NK-92 (cell line): ENCODE results near the gene UBE2I.
"Not testable (repeated sequence)": the region's sequence is repeated elsewhere in the genome, so short reads cannot be mapped to it uniquely, and the experiment has no call there.

Source experiments
- DNase-seq: peaks from one replicate; lab custom pipeline; 2025; ENCODE audit not compliant: unreplicated experiment; lab: John Stamatoyannopoulos, UW

Gene UBE2I

GRCh38 chr16:1292208-1292607 is 17.2 kb upstream of the UBE2I start:
- not testable (repeated sequence) for DNase-seq

GRCh38 chr16:1292808-1293207 is 16.6 kb upstream of the UBE2I start:
- not testable (repeated sequence) for DNase-seq

GRCh38 chr16:1293921-1294656 is 15.3 kb upstream of the UBE2I start:
- DNase-seq = no peak

- DNase-seq = no peak
Measured at GRCh38 chr16:1295465-1295864, 14.0 kb upstream of the UBE2I start.

GRCh38 chr16:1296688-1297017 is 12.8 kb upstream of the UBE2I start:
- not testable (repeated sequence) for DNase-seq

- DNase-seq = no peak
Measured at GRCh38 chr16:1297018-1297696, 12.3 kb upstream of the UBE2I start.

- DNase-seq = no peak
Measured at GRCh38 chr16:1298406-1298805, 11.0 kb upstream of the UBE2I start.

GRCh38 chr16:1299012-1299867 is 10.2 kb upstream of the UBE2I start:
- no peak for DNase-seq

- no peak for DNase-seq
Measured at GRCh38 chr16:1299868-1300203, 9.6 kb upstream of the UBE2I start.

- DNase-seq = no peak
Measured at GRCh38 chr16:1300664-1301476, 8.6 kb upstream of the UBE2I start.

GRCh38 chr16:1301562-1301961 is 7.9 kb upstream of the UBE2I start:
- DNase-seq = no peak

GRCh38 chr16:1305823-1306222 is 3.6 kb upstream of the UBE2I start:
- DNase-seq = no peak

GRCh38 chr16:1306334-1306733 is 3.1 kb upstream of the UBE2I start:
- no peak for DNase-seq

GRCh38 chr16:1308036-1308976 is 1.1 kb upstream of the UBE2I start:
- no peak for DNase-seq

GRCh38 chr16:1309888-1310831 is 724 bp downstream of the UBE2I start:
- no peak for DNase-seq

- DNase-seq = no peak
Measured at GRCh38 chr16:1310832-1311200, 1.4 kb downstream of the UBE2I start.

GRCh38 chr16:1311212-1311737 is 1.8 kb downstream of the UBE2I start:
- DNase-seq = no peak

- DNase-seq = no peak
Measured at GRCh38 chr16:1311738-1312466, 2.5 kb downstream of the UBE2I start.
